Measurements from ENCODE around the gene IL17F.

Gene IL17F

GRCh38 chr6:52189974-52190373 lies 54.3 kb downstream of the IL17F start:
- TF ChIP-seq CTCF (IDR thresholded peaks at IDR 0.05; ENCODE audit: low read depth, low read length) = no peak
- in situ Hi-C loops (cut with HindIII; ENCODE audit: low sequenced_read_pairs) = no loop called here
- no peak overlapping the region for H3K4me3 ChIP-seq (ENCODE audit: low read depth, low read length)
- no peak for DNase-seq (ENCODE audit: low read depth, low spot score)

- DNase-seq (ENCODE audit: low read depth, low spot score) = no peak
- in situ Hi-C loops (cut with HindIII; ENCODE audit: low sequenced_read_pairs) = no loop called here
- TF ChIP-seq CTCF (IDR thresholded peaks at IDR 0.05; ENCODE audit: low read depth, low read length) = no peak
- no peak overlapping the region for H3K4me3 ChIP-seq (ENCODE audit: low read depth, low read length)
Observed at GRCh38 chr6:52187098-52187497, 57.2 kb downstream of the IL17F start.

Data from astrocyte of the spinal cord (primary cell).